ENCODE measurements around the gene SOHLH1.

The SOHLH1 gene

GRCh38 chr9:135728436-135729110, 29.3 kb upstream of the SOHLH1 start:
- DNase-seq: no peak

DNA sequence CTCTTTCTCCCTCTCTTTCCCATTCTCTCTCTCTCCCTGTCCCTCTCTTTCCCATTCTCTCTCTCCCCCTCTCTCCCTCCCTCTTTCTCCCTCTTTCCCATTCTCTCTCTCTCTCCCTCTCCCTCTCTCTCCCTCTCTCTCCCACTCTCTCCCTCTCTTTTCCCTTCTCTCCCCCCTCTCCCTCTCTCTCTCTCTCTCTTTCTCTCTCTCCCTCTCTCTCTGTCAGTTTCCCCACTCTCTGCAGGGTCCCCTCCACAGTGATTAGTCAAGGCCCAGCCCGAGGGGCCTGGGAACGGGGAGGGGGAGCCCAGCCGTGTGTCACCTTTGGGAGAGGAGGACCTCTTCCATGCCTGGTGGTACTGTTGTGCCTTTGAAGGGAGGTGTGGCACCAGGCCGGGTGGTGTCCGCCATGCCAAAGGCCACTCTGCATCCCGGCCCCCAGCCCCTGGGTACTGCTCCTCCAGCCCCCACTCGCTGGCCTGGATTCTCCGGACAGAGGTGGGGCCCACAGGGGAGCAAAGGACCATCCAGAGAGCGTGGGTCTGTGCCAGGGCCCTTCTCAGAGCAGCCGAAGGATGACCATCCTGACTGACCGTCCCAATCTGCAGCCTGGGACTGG, 28.1 kb upstream of the SOHLH1 start:
- DNase-seq: no peak

DNA sequence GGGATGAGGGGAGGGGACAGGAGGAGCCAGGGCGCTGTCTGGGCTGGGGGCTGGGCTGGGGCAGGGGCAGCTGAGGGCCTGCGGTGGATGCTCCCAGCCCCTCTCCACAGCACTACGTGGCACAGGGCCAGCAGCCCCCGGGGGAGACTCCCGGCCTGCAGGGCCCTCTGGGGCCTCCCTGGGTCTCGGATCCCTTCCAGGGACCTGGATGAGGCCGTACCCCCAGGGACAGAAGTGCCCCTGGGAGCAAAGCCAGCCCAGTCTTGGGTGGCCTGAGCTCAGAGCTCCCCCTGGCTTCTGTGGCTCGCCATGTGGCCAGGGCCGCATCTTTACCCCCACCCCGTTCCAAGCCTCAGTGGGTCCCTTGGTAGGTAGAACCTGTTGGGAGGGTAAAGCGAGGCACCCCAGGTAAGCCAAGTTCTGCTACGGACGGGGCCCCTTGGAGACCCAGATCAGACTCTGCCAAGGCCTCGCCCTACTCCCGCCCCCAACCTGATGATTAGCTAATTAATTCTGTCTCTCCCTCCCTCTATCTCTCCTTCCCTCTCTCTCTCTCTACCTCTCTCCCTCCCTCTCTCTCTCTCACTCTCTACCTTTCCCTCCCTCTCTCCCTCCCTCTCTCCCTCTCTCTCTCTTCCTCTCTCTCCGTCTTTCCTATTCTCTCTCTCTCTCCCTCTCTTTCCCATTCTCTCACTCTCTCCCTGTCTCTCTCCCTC, 27.0 kb upstream of the SOHLH1 start:
- DNase-seq: no peak

- DNase-seq: no peak
Observed at GRCh38 chr9:135724186-135724787, 25.0 kb upstream of the SOHLH1 start.

DNA sequence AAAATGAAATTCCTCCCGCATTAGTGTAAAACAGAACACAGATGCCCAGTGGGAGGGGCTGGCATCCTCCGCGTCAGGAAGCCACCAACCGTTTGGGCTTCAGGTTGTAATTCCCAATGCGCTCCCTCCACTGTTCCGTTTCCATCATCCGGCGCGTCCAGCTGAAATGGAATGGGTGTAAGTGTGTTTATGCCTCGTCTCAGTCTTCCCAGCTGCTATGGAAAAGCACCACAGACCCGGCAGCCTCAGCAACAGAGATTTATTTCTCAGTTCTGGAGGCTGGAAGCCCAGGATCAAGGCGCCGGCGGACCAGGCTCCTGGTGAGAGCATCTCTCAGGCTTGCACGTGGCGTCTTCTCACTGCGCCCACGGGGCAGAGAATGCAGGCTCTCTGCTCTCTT, 23.1 kb upstream of the SOHLH1 start:
- no peak for DNase-seq

DNA sequence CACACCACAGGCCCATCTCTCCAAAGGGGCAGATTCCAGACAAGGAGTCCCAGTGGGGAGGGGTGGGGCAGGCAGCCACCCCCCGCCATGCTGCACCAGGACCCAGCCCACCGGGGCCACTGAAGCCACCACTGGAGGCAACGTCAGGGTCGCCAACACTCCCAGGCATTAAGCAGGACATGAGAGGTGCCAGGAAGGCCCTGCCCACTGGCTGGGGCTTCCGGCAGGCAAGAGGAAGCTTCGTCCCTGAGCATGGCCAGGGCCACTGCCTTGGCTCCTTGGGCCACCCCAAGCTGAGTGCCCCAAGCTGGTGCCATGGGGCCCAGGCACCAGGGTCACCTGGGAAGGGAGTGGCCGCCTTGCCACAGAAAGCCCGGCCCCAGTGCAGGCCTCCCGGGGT, 20.2 kb upstream of the SOHLH1 start:
- DNase-seq: no peak

DNA sequence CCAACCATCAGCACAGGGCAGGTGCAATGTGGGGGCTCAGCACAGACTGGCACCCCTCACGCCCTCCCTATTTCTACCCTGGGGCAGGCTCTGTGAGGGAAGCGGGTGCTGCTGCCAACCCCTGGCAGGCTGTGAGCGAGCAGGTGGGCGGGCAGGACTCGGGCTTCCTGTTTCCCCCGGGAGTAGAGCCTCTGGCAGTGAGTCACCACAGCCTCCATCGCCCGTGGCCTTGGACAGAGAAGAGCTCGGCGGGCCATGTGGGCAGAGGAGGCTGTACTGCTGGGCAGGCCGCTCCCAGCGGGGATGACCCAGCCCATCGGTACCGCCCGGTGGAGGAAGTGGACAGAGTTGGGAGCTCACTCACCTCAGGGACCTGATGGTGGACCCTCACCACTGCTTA, 19.3 kb upstream of the SOHLH1 start:
- DNase-seq: peak in 1 of 2 experiments; percentile 27

GRCh38 chr9:135717410-135717809, 18.1 kb upstream of the SOHLH1 start:
- DNase-seq: no peak

GRCh38 chr9:135716045-135716444, 16.8 kb upstream of the SOHLH1 start:
- DNase-seq: no peak

DNA sequence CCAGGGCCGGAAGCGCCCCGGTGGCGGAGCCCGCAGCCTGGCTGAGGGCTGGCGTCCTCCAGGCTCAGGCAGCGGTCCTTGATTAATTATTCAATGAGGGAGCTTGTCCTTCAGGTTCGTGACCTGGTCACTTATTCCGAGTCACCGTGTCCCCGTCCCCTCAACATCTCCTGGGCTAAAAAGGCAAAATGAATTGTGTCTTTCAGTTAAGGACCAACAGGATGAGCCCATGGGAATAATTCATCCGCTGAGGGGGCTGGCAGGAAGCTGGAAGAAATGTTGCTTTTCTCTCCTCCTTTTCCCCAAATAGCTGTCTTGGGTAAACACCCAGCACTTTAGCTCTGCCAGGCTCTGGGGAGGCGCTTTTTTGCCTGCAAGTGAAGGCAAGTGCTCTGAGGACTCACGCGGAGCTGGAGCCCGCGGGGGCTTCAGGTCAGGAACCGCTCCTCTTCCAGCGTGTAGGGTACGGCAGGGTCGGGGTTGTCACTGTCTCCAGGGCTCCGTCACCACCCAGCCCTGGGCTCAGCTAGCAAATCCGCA, 15.8 kb upstream of the SOHLH1 start:
- no peak for DNase-seq

GRCh38 chr9:135714242-135715055, 15.2 kb upstream of the SOHLH1 start:
- DNase-seq: no peak

- DNase-seq: no peak
Observed at GRCh38 chr9:135712613-135713295, 13.5 kb upstream of the SOHLH1 start.

DNA sequence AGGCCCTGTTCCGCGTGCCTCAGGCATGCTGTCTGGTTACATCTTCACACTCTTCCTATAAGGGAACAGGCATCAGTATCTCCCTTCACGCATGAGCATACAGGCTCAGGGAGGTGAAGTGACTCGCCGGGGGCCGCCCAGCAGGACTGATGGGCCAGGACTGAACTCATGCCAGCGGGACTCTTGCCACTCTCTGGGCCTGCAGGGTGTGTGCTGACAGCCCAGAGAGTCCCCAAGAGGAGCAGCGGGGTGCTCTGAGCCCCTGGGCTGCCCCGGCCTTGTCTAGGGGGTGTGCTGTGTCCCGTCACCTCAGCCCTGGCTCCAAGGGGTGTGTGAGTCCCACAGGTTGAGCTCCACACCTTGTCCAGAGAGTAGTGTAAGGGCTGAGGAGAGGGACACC, 12.6 kb upstream of the SOHLH1 start:
- DNase-seq: no peak

- peak; percentile 43 to 82 for DNase-seq
Observed at GRCh38 chr9:135711391-135711790, 12.1 kb upstream of the SOHLH1 start.

DNA sequence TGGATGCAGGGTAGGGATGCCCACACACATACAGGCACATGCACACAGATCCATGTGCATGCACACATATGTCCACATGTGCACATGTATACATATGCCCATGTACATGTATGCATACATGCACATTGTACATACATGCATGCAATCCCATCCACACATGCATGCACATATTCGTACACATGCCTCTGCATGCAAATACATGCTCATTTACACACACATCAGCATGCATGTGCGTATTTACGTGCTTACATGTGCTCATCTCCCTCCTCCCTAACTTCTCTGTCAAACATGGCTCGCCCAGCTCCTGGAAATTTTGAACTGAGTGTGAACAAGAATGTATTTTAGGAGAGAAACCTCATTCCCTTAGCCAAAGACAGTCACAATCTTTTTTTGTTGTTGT, 8.9 kb upstream of the SOHLH1 start:
- DNase-seq: no peak

- no peak for DNase-seq
Observed at GRCh38 chr9:135707252-135708138, 8.2 kb upstream of the SOHLH1 start.

DNA sequence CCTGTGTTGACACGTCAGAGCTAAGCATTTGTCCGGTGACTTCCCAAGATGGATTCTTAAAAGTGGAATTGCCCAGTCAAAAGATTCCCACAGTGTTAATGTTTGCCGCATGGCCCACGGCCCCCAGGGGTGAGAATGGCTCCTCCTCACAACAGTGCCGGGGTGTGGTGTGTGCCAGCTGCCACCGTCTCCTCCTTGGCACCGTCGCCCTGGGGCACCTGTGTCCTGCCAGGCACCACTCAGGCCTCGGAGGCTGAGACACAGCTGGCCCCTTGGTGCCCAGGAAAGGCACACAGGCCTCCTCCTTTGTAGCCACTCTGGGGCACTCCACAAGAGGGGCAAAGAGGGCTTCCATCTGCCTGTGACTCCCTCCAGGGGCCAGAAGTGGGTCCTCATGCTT, 7.0 kb upstream of the SOHLH1 start:
- DNase-seq: no peak

DNA sequence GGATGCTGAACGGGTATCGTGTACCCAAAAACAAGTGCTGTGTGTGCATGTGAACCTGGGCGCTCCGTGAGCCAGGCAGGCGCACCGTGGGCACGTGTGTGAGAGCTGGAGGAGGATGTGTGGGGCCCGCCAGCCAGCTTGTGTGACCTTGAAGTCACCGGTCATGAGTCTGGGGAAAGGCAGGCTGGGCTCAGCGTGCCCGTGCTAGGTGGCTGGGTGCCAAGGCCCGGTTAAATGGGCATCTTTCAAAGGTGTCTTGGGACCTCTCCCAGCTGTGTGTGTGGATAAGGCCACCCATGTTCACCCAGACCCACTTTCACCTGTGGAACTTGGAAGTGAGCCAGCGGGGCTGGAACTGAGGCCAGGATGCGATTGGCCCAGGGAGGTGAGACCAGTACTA, 6.1 kb upstream of the SOHLH1 start:
- DNase-seq: peak in 1 of 2 experiments; percentile 34

GRCh38 chr9:135704483-135704882, 5.2 kb upstream of the SOHLH1 start:
- no peak for DNase-seq

DNA sequence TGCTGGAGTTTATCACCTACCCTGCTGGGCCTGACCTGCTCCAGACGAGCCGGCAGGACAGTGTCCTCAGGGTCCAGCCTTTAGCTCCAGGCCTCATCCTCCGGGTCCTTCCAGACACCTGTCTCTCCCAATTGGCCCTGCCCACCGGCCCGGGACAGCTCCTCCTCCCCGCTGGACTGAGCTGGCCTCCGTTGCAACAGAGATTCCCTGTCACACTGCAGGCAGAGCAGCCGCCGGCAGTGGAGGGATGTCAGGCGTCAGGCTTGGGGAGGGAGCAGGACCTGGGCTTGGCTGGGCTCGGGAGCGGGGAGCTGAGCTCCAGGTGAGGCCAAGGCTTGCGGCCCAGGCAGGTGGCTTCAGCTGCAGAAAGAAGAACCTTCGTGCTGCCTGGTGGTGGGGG, 4.4 kb upstream of the SOHLH1 start:
- no peak for DNase-seq

Measured in SHP77 (cell line).